Right atrium auricular region (tissue), 2 donors: ENCODE measurements around the gene SIK2. TPM values are rescaled to one million over a fixed set of nuclear protein-coding genes. Genes with fewer than 3 reads are reported as not detected.
A peak's percentile ranks its signal among the peaks of the same experiment; 100 is the strongest.
"Not testable (repeated sequence)": the region's sequence is repeated elsewhere in the genome, so short reads cannot be mapped to it uniquely, and the experiment has no call there.

Experiments used
- DNase-seq: peaks from one replicate; pipeline ENCODE4 v3.0.0-alpha.2; 2019; ENCODE audit warnings: low spot score
- H3K27ac ChIP-seq, 2 donors: fragments of 200-600 bp; sonication (generic); 1 replicate in 1 of 2; 2 replicates in 1 of 2; pipeline ENCODE4 v1.5.1; 2016 to 2019
- H3K27me3 ChIP-seq, 2 donors: fragments of 200-600 bp; sonication (generic); one replicate each; pipeline versions ENCODE4 v1.5.1 to v1.6.0; 2017 to 2019
- H3K36me3 ChIP-seq: fragments of 200-600 bp; sonication (generic); one replicate; pipeline ENCODE4 v1.5.1; 2016
- H3K4me1 ChIP-seq, 2 donors: fragments of 200-600 bp; sonication (generic); one replicate each; pipeline versions ENCODE4 v1.5.1 to v1.6.0; 2017 to 2019
- H3K4me3 ChIP-seq, 2 donors: fragments of 200-600 bp; sonication (generic); 1 replicate in 1 of 2; 2 replicates in 1 of 2; pipeline ENCODE4 v1.5.1; 2017 to 2019; ENCODE audit warnings: mild to moderate bottlenecking in 1 of 2, moderate library complexity in 1 of 2
- H3K9me3 ChIP-seq, 2 donors: fragments of 200-600 bp; sonication (generic); one replicate each; pipeline ENCODE4 v1.5.1; 2019
- total RNA-seq, 2 donors: library from RNA; depleted of rRNA; stranded (reverse); fragments of >200 nt; gene quantifications; one replicate each; pipeline ENCODE4 v1.1.0, GENCODE V29; 2016
- TF ChIP-seq, protein P1 (sequence below), 2 donors: fragments of 200-600 bp; sonication (generic); IDR thresholded peaks; one replicate each; pipeline ENCODE4 v1.5.1; 2019; ENCODE audit warnings: antibody characterized with exemption in 2 of 2

SIK2 gene
- total RNA-seq, 2 donors from 2014 or later: 23.5 to 28.0 TPM

DNA sequence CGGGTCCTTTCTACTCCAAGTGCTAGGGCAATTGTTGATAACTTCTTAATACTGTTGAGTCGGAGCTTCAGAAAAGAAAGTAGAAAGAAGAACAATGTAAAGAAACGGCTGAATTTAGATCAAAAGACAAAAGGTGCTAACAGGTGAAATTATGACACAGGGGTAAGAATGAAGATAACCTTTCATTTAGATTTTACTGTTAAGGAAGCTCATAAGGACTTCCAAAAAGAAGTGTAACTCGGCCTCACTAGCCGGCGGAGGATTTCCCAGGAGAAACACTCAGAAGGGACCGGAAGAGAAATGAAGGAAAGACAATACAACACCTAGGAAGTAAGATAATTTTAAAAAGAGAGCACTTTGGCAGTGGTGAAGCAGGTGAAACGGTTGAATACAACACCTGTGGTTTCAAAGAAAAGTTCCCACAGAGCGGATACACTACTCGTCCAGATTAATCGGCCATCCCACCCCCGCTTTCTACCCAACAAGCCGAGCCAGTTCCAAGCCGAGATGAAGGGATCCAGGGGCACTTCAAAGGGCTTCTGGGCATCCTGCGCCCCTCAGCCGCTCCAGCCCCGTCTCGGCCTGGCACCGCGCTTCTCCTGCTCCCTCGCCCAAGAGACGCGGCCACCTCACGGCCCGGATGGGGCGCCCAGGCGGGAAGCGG lies 163.2 kb downstream of the SIK2 start:
- no peak for DNase-seq
- H3K9me3 ChIP-seq: no peaks in the 10 kb centered on the region
- peaks cover 38% of the 10 kb centered on the region for H3K36me3 ChIP-seq
- peaks cover 0 to 25% of the 10 kb centered on the region in 2 donors for H3K4me1 ChIP-seq
- TF ChIP-seq, protein P1, sequence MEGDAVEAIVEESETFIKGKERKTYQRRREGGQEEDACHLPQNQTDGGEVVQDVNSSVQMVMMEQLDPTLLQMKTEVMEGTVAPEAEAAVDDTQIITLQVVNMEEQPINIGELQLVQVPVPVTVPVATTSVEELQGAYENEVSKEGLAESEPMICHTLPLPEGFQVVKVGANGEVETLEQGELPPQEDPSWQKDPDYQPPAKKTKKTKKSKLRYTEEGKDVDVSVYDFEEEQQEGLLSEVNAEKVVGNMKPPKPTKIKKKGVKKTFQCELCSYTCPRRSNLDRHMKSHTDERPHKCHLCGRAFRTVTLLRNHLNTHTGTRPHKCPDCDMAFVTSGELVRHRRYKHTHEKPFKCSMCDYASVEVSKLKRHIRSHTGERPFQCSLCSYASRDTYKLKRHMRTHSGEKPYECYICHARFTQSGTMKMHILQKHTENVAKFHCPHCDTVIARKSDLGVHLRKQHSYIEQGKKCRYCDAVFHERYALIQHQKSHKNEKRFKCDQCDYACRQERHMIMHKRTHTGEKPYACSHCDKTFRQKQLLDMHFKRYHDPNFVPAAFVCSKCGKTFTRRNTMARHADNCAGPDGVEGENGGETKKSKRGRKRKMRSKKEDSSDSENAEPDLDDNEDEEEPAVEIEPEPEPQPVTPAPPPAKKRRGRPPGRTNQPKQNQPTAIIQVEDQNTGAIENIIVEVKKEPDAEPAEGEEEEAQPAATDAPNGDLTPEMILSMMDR (IDR thresholded peaks at IDR 0.05): no peak
- no peaks in the 10 kb centered on the region for H3K27me3 ChIP-seq
- H3K4me3 ChIP-seq: peak overlapping the region; percentile 84 to 85
- peak overlapping the region; percentile 91 to 95 for H3K27ac ChIP-seq

DNA sequence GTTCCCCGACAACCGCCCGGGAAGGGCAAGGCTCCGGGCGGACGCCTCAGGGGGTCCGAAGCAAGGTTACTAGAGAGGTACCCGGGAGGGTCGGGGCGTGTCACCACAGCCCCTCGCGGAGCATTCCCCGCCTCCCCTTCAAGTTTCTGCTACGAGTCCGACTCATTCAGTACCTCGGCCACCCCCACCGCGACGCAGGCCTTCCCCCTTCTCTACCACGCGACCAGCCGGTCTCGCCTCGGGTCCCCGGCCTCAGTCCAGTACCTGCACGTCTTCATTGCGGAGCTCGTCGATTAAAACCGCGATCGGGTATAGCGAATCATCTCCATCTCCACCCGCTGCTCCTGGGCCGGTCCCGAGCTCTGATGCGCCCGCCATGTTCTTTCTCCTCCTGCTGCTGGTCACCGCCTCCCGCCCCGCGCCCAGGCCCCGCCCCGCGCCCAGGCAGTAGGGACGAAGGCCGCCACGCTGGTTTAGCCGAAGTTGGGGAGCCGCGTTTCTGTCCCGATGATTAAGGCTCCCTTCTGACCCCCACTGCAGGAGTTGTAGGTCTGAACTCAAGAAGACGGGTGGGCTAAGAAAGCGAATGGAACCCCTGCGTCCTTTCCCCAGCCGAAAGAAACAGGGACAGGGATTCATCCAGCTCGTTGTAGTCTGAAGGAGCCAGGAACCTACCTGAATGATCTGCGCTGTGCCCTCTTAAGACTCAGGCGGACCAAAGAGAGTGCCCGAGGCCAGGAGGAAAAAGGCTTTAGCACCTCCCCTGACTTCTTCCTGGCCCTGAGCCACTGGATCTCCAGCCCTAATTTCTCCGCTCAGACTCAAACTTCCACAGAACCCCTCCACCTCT lies 164.0 kb downstream of the SIK2 start, which contains the start of gene PPP2R1B:
Gene PPP2R1B, minus strand, starts transcription at position 406 of the 850 bp plus-strand sequence. Its CDS starts 28 bp downstream, at position 378.
- TF ChIP-seq, protein P1 (IDR thresholded peaks at IDR 0.05): no peak
- no peaks in the 10 kb centered on the region for H3K27me3 ChIP-seq
- H3K4me1 ChIP-seq: peaks cover 0 to 25% of the 10 kb centered on the region in 2 donors
- H3K9me3 ChIP-seq: no peaks in the 10 kb centered on the region
- H3K36me3 ChIP-seq: peaks cover 31% of the 10 kb centered on the region
- peak within 1 kb of the TSS; percentile 91 to 95 for H3K27ac ChIP-seq
- H3K4me3 ChIP-seq: peak within 1 kb of the TSS; percentile 84 to 85
- peak; percentile 71 for DNase-seq

DNA sequence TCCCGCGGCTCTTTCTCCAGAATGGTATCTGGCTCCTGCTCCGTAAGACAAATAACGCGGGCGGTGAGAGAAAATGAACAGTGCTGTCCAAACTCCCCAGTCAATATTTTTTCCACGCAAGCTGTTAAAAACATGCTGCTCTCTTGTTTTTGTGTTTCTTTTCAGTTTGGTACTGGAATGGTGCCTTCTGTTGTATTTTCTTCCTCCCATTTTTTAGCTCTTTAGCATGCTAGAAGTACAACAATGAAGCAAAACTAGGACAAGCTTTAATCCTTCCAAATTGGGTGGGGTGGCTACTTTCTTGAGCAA lies 164.5 kb downstream of the SIK2 start:
- TF ChIP-seq, protein P1 (IDR thresholded peaks at IDR 0.05): no peak
- Histone ChIP-seq H3K4me3 (peak overlapping the region; percentile 84 to 85), H3K27me3 (no peaks in the 10 kb centered on the region), H3K9me3 (no peaks in the 10 kb centered on the region), H3K36me3 (peaks cover 25% of the 10 kb centered on the region), H3K4me1 (peaks cover 0 to 25% of the 10 kb centered on the region in 2 donors), H3K27ac (peak overlapping the region; percentile 91 to 95)
- no peak for DNase-seq

DNA sequence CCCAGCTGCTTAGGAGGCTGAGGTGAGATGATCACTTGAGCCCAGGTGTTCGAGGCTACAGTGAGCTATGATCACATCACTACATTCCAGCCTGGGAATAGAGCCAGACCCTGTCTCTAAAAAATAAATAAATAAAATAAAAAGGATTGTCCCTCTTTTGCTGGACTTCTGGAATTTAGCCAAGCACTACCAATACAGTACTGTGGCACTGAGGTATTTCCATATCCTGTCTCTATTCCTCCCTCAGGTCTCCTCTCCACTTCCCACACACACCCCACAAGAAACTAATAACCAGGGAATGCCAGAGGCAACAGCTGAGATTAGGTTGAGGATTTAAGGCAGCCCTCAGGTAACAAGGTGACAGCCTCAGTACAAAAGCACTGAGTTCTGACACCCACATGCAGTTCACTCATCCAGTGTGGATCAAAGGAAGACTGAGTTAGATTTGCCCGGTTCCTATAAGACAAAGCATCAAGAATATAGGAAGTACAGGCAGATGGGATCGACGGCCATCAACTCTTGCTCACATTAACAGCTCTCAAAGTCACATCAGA lies 168.4 kb downstream of the SIK2 start:
- Histone ChIP-seq H3K9me3 (no peaks in the 10 kb centered on the region), H3K27ac (no peak overlapping the region), H3K4me1 (peaks cover 0 to 13% of the 10 kb centered on the region in 2 donors), H3K36me3 (no peaks in the 10 kb centered on the region), H3K4me3 (no peak overlapping the region), H3K27me3 (no peaks in the 10 kb centered on the region)
- TF ChIP-seq, protein P1 (IDR thresholded peaks at IDR 0.05): no peak
- DNase-seq: no peak

DNA sequence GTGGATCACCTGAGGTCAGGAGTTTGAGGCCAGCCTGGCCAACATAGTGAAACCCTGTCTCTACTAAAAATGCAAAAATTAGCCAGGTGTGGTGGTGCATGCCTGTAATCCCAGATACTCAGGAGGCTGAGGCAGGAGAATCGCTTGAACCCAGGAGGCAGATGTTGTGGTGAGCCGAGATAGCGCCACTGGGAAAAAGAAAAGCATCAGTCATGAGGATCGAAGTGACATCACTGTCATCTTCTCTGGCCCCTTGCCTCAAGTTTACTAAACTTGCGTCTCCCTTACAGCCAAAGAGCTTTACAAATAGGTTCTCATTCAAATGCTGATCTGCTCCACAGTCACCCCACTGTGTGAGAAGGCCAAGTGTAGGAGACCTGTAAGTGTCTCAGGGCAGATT lies 169.0 kb downstream of the SIK2 start:
- H3K27ac ChIP-seq, H3K36me3 ChIP-seq, H3K27me3 ChIP-seq, DNase-seq, H3K9me3 ChIP-seq, H3K4me3 ChIP-seq: not testable (repeated sequence)
- peaks cover 0 to 13% of the 10 kb centered on the region in 2 donors for H3K4me1 ChIP-seq

DNA sequence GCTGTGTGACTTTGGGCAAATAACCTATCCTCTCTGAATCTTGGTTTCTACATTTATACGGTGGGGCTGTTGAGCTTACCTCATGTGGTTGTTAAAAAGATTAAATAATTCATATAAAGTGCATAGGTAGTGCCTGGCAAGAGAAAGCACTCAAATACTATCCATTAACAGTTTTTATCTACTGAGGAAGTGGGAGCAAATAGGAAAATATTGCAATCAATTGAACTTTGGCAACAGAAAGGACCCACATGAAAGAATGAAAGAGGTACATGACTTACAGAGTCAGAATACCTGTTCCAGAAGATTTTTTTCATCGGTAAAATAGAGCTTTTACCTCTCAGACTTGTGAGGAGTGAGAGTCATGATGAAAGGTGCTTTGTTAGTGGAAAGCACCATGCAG lies 170.3 kb downstream of the SIK2 start:
- Histone ChIP-seq H3K27me3 (no peaks in the 10 kb centered on the region), H3K4me1 (peaks cover 0 to 4% of the 10 kb centered on the region in 2 donors)

More for the DNA sequence above, 170.3 kb downstream of the SIK2 start:
- no peak overlapping the region for H3K4me3 ChIP-seq
- no peak for DNase-seq
- H3K36me3 ChIP-seq: no peaks in the 10 kb centered on the region
- TF ChIP-seq, protein P1 (IDR thresholded peaks at IDR 0.05): no peak
- no peak overlapping the region for H3K27ac ChIP-seq
- no peaks in the 10 kb centered on the region for H3K9me3 ChIP-seq
